Stimulated activated CD4-positive, alpha-beta T cell treated with anti-CD3 and anti-CD28 coated beads, Interleukin-12 subunit alpha, Interleukin-12 subunit beta, amount 100 ng/mL, for 24 hours (primary cell): ENCODE results near the gene ME1.
"Not testable (repeated sequence)": the region's sequence is repeated elsewhere in the genome, so short reads cannot be mapped to it uniquely, and the experiment has no call there.

Experiments used
- DNase-seq, 2 experiments: peaks; one replicate each; pipeline ENCODE4 v3.0.0-alpha.2; 2020; ENCODE audit warnings: low read depth in 2 of 2

The ME1 gene

GRCh38 chr6:83432636-83433035 is 1.8 kb upstream of the ME1 start:
- no peak for DNase-seq

- no peak for DNase-seq
Measured at GRCh38 chr6:83431545-83432155, 799 bp upstream of the ME1 start.

- DNase-seq, result no peak
Measured at GRCh38 chr6:83429857-83430610, 817 bp downstream of the ME1 start.

- DNase-seq, result no peak
Measured at GRCh38 chr6:83429269-83429668, 1.6 kb downstream of the ME1 start.

- DNase-seq, result no peak
Measured at GRCh38 chr6:83424392-83425018, 6.3 kb downstream of the ME1 start.

- no peak for DNase-seq
Measured at GRCh38 chr6:83417880-83418663, 12.8 kb downstream of the ME1 start.

GRCh38 chr6:83413068-83413467 is 17.8 kb downstream of the ME1 start:
- DNase-seq, result no peak

GRCh38 chr6:83411731-83412130 is 19.1 kb downstream of the ME1 start:
- DNase-seq, result no peak

- DNase-seq, result no peak
Measured at GRCh38 chr6:83403191-83403590, 27.7 kb downstream of the ME1 start.

GRCh38 chr6:83389606-83390005 is 41.2 kb downstream of the ME1 start:
- no peak for DNase-seq

GRCh38 chr6:83385473-83385872 is 45.4 kb downstream of the ME1 start:
- DNase-seq, result no peak

- no peak for DNase-seq
Measured at GRCh38 chr6:83384751-83385150, 46.1 kb downstream of the ME1 start.

GRCh38 chr6:83381949-83382348 is 48.9 kb downstream of the ME1 start:
- no peak for DNase-seq

- DNase-seq, result no peak
Measured at GRCh38 chr6:83378621-83379388, 52.0 kb downstream of the ME1 start.

GRCh38 chr6:83371423-83371822 is 59.4 kb downstream of the ME1 start:
- no peak for DNase-seq

GRCh38 chr6:83370567-83370966 is 60.3 kb downstream of the ME1 start:
- DNase-seq, result no peak

GRCh38 chr6:83369692-83370091 is 61.2 kb downstream of the ME1 start:
- no peak for DNase-seq

- DNase-seq, result no peak
Measured at GRCh38 chr6:83368577-83368976, 62.3 kb downstream of the ME1 start.

GRCh38 chr6:83367104-83367503 is 63.7 kb downstream of the ME1 start:
- DNase-seq, result no peak

GRCh38 chr6:83365931-83366330 is 64.9 kb downstream of the ME1 start:
- DNase-seq, result no peak

- DNase-seq, result not testable (repeated sequence)
Measured at GRCh38 chr6:83362349-83362748, 68.5 kb downstream of the ME1 start.

GRCh38 chr6:83359638-83360037 is 71.2 kb downstream of the ME1 start:
- no peak for DNase-seq
